Measurements from ENCODE around the gene PCDHGB1.
"Not testable (repeated sequence)": the region's sequence is repeated elsewhere in the genome, so short reads cannot be mapped to it uniquely, and the experiment has no call there.

Gene PCDHGB1

GRCh38 chr5:141351591-141351990 lies 1.7 kb downstream of the PCDHGB1 start:
- DNase-seq = no peak

- DNase-seq = no peak
Measured at GRCh38 chr5:141354900-141355469, 5.1 kb downstream of the PCDHGB1 start, which contains the start of gene PCDHGA4. PCDHGA4 (plus strand) TSS chr5:141355021; CDS start chr5:141355108, 87 bp downstream.

- DNase-seq = no peak
Measured at GRCh38 chr5:141355641-141356040, 5.7 kb downstream of the PCDHGB1 start.

- no peak for DNase-seq
Measured at GRCh38 chr5:141356133-141356532, 6.2 kb downstream of the PCDHGB1 start.

GRCh38 chr5:141356950-141357349 lies 7.1 kb downstream of the PCDHGB1 start:
- no peak for DNase-seq

- no peak for DNase-seq
Measured at GRCh38 chr5:141359790-141360426, 10.0 kb downstream of the PCDHGB1 start, which contains the start of gene PCDHGB2. PCDHGB2 (plus strand) TSS chr5:141359994; CDS start chr5:141360136, 142 bp downstream.

GRCh38 chr5:141360685-141361084 lies 10.8 kb downstream of the PCDHGB1 start:
- no peak for DNase-seq

DNA sequence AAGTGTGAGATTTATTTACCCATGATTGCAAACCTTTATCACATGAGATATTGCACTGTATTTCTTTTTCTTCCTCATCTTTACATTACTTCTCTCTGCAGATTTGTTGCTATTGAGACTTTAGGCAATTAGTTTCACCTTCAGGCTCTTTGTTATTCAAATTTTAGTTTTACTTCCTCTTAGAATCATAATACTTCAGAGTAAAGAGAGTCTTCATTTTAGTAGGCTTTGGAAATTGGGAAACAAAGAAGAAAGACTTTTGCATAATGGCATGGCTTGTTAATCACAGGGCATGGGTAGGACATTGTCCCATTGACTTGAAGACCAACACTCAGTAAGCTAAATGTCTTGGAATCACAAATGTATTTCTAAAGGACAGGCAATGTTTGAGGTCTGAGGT lies 12.8 kb downstream of the PCDHGB1 start:
- DNase-seq = no peak

- no peak for DNase-seq
Measured at GRCh38 chr5:141363952-141364660, 14.2 kb downstream of the PCDHGB1 start, which contains the start of gene PCDHGA5. PCDHGA5 (plus strand) TSS chr5:141364162; CDS start chr5:141364331, 169 bp downstream.

DNA sequence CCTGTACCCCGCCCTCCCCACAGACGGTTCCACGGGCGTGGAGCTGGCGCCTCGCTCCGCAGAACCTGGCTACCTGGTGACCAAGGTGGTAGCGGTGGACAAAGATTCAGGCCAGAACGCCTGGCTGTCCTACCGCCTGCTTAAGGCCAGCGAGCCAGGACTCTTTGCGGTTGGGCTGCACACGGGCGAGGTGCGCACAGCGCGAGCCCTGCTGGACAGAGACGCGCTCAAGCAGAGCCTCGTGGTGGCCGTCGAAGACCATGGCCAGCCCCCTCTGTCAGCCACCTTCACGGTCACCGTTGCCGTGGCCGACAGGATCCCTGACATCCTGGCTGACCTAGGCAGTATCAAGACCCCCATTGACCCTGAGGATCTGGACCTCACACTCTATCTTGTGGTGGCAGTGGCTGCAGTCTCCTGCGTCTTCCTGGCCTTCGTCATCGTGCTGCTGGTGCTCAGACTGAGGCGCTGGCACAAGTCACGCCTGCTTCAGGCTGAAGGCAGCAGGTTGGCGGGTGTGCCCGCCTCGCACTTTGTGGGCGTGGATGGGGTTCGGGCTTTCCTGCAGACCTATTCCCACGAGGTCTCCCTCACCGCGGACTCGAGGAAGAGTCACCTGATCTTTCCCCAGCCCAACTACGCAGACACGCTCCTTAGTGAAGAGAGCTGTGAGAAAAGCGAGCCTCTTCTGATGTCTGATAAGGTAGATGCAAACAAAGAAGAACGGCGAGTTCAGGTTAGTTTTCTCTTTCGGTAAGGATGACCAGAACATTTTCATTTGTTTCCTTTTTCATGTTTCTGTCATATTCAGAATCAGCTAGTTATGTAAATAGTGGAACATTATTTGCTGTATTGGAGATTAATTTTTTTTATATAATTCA lies 16.4 kb downstream of the PCDHGB1 start:
- no peak for DNase-seq

DNA sequence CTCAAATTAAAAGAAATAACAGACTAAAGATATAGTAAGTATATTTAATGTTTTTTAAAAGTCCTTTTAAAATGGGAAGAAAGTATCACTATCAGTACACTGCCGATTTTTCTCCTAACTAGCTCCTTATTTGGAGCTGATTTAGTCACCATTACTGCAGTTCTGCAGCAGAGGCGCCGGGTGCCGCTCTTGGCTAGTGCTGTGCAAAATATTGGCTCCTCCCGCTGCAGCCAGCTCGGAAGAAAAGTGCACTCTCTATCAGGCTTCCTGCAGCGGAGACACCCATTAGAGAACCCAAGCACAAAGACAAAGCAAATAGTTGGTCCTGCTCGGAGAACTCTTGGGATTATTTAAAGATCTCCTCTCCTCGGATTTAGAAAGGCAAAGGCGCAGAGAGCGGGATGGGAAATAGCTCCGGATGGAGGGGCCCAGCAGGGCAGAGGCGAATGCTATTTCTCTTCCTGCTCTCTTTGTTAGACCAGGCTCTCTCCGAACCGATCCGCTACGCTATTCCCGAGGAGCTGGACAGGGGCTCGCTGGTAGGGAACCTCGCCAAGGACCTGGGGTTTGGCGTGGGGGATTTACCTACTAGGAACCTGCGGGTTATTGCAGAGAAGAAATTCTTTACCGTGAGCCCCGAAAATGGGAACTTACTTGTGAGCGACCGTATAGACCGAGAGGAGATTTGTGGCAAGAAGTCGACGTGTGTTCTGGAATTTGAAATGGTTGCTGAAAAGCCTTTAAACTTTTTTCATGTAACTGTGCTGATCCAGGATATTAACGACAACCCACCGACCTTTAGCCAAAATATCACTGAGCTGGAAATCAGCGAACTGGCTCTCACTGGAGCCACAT lies 20.3 kb downstream of the PCDHGB1 start, which contains the start of gene PCDHGB3:
PCDHGB3 (plus strand) TSS at position 249 of the 855 bp plus-strand sequence; CDS start at position 402, 153 bp downstream.
- no peak for DNase-seq

GRCh38 chr5:141371572-141372475 lies 21.9 kb downstream of the PCDHGB1 start:
- DNase-seq = no peak

DNA sequence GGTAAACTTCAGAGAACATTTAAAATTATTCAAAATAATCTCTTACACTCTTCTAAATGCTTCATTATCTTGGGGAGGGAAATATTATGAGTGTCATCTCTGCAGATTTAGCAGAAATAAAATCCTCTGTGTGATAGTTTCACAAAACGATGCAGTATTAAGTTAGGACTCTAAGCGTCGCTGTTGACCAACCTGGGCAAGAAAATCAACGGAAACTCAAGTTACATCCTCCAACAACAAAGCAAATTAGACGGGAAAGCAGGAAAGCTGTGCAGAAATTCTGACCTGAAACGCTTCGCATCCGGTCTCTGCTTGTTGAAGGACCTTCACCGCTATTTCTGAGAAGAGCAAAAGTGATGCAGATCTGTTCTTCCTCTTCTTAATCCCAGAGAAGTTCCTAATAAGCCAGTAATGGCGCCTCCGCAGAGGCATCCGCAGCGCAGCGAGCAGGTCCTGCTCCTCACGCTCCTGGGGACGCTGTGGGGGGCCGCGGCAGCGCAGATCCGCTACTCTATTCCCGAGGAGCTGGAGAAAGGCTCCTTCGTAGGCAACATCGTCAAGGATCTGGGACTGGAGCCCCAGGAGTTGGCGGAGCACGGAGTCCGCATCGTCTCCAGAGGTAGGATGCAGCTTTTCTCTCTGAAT lies 23.9 kb downstream of the PCDHGB1 start, which contains the start of gene PCDHGA6:
PCDHGA6 (plus strand) TSS at position 219 of the 645 bp plus-strand sequence; CDS start at position 412, 193 bp downstream.
- no peak for DNase-seq

DNA sequence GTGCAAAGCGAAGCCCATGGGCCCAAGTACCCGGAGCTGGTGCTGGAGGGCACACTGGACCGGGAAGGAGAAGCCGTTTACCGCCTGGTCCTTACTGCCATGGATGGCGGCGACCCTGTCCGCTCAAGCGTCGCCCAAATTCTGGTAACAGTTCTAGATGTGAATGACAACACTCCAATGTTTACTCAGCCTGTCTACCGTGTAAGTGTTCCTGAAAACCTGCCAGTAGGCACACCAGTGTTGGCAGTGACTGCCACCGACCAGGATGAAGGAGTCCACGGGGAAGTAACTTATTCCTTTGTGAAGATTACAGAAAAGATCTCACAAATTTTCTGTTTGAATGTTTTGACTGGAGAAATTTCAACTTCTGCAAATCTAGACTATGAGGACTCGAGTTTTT lies 24.7 kb downstream of the PCDHGB1 start:
- DNase-seq = no peak

DNA sequence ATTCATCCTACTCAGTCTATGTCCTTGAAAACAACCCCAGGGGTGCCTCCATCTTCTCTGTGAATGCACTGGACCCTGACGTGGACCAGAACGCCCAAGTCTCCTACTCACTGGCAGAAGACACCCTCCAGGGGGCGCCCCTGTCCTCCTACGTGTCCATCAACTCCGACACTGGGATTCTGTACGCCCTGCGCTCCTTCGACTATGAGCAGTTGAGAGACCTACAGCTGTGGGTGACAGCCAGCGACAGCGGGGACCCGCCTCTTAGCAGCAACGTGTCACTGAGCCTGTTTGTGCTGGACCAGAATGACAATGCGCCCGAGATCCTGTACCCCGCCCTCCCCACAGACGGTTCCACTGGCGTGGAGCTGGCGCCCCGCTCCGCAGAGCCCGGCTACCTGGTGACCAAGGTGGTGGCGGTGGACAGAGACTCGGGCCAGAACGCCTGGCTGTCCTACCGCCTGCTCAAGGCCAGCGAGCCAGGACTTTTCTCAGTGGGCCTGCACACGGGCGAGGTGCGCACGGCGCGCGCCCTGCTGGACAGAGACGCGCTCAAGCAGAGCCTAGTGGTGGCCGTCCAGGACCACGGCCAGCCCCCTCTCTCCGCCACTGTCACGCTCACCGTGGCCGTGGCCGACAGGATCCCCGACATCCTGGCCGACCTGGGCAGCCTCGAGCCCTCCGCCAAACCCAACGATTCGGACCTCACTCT lies 25.7 kb downstream of the PCDHGB1 start:
- DNase-seq = not testable (repeated sequence)

DNA sequence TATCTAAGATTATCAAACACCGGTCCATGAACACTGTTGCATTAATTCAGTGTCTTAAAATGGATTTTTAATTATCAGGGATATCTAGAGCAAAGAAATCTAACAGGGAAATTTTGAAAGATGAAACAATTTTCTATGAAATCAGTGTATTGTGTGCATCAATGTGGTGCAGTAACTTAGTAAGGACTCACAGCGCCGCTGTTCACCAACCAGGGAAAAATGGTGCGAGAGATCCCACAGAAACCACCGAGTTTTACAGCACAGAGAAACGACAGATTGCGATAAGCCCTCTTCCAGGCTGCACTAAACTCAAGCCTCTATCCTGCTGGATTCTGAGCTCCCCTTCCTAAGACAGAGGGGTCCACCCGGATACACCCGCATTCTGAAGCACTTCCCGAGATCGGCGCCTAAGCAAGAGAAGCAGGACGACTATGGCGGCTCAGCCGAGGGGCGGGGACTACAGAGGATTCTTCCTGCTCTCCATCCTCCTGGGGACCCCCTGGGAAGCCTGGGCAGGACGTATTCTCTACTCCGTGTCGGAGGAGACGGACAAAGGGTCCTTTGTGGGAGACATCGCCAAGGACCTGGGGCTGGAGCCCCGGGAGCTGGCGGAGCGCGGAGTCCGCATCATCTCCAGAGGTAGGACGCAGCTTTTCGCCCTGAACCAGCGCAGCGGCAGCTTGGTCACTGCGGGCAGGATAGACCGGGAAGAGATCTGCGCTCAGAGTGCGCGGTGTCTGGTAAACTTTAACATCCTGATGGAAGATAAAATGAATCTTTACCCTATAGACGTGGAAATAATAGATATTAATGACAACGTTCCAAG lies 32.8 kb downstream of the PCDHGB1 start, which contains the start of gene PCDHGA7:
PCDHGA7 (plus strand) TSS at position 274 of the 826 bp plus-strand sequence; CDS start at position 432, 158 bp downstream.
- DNase-seq = no peak

GRCh38 chr5:141383345-141383744 lies 33.4 kb downstream of the PCDHGB1 start:
- no peak for DNase-seq

Measured in NCI-H510A (cell line).